HG02973 (cell line): ENCODE measurements around the gene MAMDC4.
"Not testable (repeated sequence)": the region's sequence is repeated elsewhere in the genome, so short reads cannot be mapped to it uniquely, and the experiment has no call there.

Source experiments
- ATAC-seq: cut with Tn5 transposase; IDR thresholded peaks from one replicate; pipeline ENCODE4 v1.9.1; 2021; ENCODE audit warnings: moderate library complexity; ENCODE audit not compliant: unreplicated experiment

The MAMDC4 gene

GRCh38 chr9:136851941-136852663 is at the start of gene MAMDC4:
Gene MAMDC4 (plus strand): TSS chr9:136852346. CDS start chr9:136852417, 71 bp downstream.
- ATAC-seq = no peak

DNA sequence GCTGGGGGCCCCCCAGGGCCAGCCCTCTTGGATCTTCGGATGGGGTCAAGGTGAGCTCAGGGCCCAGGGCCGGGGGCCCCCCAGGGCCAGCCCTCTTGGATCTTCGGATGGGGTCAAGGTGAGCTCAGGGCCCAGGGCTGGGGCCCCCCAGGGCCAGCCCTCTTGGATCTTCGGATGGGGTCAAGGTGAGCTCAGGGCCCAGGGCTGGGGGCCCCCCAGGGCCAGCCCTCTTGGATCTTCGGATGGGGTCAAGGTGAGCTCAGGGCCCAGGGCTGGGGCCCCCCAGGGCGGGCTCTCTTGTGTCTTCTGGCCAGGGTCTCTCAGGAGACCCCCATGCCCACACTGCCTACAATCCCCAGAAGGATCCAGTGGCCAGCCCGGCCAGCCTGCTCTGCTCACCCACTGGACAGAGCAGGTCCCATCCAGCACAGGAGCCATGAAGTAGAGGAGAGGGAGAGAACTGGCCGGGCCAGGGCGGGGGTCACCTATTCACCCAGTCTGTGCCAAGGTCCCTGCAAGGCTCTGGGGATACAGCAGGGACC is 49.1 kb upstream of the MAMDC4 start:
- ATAC-seq = not testable (repeated sequence)

DNA sequence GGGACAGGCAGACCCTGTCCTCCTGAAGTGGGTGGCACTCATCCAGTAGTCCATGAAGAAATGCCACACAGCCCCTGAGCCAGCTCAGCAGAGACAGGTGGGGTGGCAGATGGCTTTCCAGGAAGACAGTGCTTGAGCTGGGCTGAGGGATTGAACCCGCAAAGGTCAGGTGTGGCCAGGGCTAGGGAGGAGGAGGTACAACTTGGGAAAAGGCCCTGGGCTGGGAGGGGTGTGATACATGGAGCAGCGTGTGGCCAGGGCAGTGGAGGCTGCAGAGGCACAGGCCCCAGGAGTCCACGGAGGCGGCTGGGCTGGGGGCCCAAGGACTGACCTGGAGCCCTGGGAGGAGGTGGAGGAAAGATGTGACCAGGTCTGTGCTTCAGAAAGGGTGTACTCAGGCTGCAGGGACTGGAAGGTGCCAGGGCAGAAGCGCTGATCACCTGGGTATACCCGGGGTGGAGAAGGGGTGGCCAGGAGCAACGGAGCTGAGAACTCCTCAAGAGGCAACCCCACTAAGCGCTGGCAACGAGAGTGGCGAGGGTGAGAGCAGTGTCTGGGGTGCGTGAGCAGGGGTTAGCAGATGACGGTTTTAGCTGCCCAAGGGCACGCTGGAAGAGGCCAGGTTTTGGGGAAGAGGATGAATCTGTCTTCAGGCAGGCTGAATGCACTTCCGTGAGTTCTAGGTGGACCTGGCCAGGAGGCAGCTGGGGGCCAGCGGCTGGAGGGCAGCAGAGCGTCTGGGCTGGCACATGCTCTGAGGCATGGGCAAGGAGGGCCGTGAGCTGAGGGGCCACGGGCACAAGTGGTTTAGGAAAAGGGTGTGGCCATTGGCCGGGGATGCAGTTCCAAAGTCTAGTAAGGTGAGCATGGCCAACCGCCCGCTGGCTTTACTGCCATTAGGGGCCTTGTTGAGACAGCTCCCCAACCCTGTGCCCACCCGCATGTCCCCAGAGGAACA is 48.3 kb upstream of the MAMDC4 start:
- ATAC-seq = no peak

DNA sequence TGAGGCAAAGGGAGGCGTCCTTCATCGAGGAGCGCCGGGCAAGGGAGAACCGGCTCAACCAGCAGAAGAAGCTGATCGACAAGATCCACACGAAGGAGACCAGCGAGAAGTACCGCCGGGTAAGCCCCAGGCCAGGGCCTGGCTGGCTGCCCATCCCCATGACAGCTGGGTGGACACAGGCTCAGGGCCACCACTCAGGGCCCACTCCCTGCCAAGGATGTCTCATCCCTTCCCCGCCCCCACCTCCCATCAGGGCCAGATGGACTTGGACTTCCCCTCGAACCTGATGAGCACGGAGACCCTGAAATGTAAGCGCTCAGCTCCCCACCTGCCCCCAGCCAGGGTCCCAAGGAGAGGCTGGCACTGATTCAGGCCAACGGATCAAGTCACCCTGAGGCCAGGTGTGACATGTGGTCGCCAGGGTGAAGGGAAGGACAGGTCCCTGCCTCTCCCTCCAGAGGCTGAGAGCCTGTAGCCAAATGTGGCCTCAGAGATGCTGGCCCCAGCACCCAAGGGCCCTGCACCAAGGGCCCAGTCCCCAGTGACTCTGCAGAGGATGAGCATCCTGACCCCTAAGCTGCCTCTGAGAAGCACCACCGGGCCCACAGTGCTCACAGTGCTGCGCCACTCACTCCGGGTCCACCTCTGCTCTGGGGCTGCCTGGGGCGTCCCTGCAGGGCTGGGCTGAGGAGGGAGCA is 47.5 kb upstream of the MAMDC4 start:
- ATAC-seq = no peak

DNA sequence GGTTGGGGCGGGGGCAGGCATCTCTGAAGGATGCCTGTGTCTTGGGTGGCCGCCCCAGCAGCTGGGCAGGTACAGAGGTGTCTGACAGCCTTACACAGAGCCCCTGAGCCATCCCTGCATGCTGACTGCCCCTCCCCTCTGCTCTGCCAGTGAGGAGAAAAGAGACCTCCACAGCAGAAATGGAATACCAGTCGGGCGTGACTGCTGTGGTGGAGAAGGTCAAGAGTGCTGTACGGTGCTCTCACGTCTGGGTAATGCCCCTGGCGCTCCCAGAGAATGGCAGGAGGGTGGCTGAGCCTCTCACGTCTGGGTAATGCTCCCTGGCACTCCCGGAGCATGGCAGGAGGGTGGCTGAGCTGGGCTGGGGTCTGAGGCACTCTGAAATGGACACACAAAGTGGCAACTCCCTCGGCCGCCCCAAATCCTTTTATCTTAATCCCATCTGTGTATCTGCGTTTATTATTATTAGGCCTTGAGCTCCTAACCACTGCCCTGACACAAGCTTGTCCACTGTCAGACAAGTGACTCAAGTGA is 46.9 kb upstream of the MAMDC4 start:
- no peak for ATAC-seq

DNA sequence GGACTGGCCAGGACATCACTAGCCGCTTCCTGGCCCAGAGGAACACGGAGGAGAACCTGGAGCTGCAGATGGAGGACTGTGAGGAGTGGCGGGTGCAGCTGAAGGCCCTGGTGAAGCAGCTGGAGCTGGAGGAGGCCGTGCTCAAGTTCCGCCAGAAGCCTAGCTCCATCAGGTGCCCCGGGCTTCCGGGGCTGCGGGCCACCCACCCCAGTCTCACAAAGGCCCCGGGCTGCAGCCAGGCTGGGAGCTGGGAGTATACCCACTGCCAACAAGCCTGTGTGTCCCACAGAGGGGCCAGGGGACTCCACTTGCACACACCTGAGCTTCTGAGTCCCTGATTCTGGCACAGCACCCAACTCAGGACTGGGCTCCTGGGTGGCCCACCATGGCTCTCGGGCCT is 46.1 kb upstream of the MAMDC4 start:
- no peak for ATAC-seq

- no peak for ATAC-seq
These were observed 45.4 kb upstream of the MAMDC4 start for GRCh38 chr9:136806631-136807201.

DNA sequence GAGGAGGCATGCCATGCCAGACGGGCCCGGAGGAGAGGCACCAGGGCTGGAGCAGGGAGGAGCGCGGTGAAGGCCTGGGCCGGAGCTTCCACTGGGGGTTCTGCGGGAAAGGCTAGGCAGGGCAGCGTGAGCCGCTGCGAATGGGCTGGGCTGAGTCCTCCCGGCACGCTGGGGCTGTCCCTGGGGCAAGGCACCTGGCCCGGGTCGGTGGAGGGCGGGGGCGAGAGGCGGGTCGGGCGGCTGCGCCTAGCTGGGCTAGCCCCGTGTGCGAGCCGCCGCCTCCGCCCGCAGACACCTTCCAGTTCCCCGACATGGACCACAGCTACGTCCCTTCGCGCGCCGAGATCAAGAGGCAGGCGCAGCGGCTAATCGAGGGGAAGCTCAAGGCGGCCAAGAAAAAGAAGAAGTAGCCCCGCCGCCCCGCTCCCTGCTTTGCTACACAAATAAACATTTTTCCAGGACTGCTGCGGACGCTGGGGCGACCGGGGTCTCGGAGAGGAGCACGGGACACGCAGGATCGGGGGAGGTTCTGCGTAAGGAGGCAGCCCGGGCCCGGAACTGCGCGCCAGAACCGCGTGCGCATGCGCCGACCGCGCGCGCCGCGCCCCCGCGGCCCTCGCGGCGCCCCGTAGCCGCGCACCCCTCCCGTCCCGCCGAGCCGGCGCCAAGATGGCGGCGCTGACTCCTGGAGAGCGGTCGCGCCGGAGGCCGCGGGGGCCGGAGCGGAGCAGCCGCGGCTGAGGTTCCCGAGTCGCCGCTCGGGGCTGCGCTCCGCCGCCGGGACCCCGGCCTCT is 44.7 kb upstream of the MAMDC4 start, which contains the start of gene RABL6:
TSS of gene RABL6 (plus strand) at position 668 of the 794 bp plus-strand sequence. CDS start 249 bp downstream, outside the sequence.
- ATAC-seq = peak; percentile 59

GRCh38 chr9:136808075-136808805 is 43.9 kb upstream of the MAMDC4 start:
- peak; percentile 24 for ATAC-seq

DNA sequence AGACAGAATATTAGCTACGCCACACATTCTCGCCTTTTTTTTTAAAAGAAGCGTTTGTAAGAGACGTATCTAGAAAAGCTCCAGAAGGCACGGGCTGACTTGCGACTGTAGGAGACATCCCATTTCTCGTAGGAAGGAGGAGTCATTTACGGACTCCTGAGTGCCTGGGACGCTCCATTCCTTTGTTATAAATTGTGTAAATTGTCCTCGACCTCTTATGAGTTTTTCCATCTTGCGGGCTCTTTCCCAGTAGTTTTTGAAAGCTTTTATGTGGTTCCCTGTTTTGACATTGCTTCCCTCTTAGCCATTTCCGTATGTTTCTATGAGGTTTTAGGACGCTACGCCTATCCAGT is 43.4 kb upstream of the MAMDC4 start:
- no peak for ATAC-seq

DNA sequence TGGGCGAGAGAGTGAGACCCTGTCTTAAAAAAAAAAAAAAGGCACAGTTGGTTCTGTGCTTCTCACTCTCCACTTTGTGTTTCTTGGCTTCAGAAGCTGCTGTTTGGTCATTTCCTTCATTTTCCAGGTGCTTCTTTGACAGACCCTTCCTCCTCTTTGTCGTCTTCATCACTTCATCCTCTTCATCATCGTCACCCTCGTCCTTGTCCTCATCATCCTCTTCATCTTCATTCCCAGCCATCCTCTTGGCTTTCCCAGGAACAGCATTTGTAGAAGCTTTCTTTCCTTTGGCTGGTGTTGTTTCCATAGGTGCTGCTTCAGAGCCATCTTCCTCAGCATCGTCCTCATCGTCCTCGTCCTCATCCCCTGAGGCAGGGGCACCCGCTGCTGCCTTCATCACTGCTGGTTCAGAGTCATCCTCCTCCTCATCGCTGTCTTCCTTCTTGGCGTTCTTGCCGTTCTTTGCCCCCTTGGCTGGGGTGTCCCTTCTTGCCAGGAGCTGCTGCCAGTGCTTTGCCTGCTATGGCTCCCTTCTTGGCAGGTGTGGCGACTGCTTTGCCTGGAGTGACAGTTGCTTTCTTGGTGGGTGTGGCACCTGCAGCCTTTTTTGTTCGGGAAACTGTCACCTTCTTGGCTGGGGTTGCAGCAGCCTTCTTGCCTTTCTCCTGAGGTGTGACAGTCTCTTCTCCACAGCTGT is 37.3 kb upstream of the MAMDC4 start:
- ATAC-seq = no peak

DNA sequence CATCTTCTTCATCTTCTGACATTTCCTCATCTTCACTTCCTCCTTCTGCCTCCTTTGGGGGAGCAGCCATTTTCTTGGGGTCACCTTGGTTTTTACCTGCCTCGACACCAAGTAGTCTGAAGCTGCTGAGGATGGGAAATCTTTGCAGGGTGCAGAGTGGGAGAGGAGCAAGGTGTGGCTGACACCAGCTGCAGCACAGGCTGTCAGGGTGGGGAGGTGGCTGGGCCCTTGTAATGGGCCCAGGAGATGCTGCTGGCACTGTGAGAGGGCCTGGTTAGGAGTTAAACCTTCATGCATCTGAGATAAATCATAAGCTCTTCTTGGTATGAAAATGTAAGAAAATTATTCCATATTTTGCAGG is 36.7 kb upstream of the MAMDC4 start:
- ATAC-seq = no peak

DNA sequence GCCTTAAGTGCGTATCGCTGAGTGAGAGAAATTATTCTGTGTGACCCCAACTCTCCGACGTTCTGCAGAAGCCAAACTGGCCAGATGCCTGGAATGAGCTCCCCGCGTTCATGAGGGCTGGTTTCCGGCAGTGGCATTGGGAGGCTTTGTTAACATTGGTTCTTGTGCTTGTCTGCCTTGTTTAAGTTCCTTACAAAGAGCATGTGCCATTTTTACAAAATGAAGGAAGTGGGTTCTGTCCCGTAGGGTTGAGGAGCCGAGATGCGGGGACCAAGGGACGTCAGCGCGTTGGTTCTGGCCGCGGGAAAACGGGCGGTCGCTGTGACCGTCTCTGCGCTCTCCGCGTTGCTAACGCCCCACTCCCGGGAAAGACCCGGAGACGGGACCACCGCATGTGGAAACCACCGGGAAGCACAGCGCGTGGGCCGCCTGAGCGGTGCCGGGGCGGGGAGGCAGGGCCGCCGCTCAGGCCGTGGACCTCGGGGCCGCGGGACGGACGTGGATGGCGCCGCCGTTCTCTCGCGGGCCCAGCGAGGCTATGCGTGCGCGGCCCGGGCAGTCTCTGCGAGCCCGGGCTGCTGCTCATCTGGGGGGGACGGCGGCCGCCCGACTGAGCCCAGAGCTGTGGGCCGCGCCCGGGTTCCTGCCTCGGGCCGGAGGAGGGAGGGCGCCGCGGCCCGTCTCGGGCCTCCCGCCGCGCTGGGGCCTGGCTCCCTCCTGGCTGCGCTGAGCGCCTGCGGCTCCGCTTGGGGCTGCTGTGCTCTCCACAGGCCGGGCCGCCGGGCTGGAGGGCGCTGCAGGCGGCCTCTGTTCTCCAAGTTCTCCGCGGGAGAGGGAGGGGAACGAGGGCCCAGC is 30.9 kb upstream of the MAMDC4 start:
- ATAC-seq = no peak

DNA sequence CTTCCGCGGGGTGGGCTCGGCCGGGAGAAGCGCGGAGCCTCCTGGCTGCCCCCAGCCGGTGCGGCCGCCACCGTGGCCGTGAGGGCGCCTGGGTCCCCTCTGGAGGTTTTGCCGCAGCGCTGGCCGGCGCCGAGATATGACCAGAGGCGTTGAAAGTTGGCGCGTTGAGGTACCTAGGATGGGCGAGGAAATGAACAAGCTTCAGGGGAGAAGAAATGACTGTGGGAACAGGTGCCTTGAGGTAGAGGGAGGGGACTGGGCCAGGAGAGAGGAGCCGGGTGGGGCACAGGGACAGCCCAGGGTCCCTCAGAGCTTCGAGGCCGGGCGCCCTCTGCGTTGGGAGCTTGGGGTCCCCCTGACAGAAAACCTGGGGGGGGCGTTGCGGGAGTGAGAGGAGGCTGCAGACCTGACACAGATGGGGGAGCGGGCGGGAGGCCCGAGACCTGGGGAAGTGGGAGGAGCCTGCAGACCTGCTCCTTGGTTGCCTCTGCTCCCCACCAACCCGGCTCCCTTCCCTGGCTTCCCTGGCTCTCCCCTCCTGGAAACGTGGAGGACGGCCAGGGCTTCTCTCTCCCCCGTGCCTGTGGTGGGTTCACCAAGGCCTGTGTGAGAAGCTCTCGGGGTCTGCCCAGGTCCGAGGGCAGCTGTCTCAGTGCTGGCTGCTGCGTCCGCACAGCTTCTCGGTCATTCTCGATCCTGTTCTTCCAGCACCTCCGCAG is 30.2 kb upstream of the MAMDC4 start:
- no peak for ATAC-seq

GRCh38 chr9:136823136-136824046 is 28.8 kb upstream of the MAMDC4 start:
- no peak for ATAC-seq
